GM18498 (cell line): ENCODE results near the gene VCX2.
"Not testable (repeated sequence)": the region's sequence is repeated elsewhere in the genome, so short reads cannot be mapped to it uniquely, and the experiment has no call there.

ENCODE experiments used
- ATAC-seq: cut with Tn5 transposase; IDR thresholded peaks from one replicate; pipeline ENCODE4 v1.9.1; 2021; ENCODE audit warnings: mild to moderate bottlenecking, moderate library complexity; ENCODE audit not compliant: unreplicated experiment

VCX2 gene

GRCh38 chrX:8171169-8171568 lies at the start of gene VCX2:
TSS of gene VCX2 (minus strand) at chrX:8171267. CDS start at chrX:8170643, 624 bp downstream.
- not testable (repeated sequence) for ATAC-seq

GRCh38 chrX:8204943-8205342 lies 33.9 kb upstream of the VCX2 start:
- ATAC-seq, result no peak

- no peak for ATAC-seq
Measured at GRCh38 chrX:8204169-8204935, 33.3 kb upstream of the VCX2 start.

GRCh38 chrX:8201896-8202331 lies 30.8 kb upstream of the VCX2 start:
- ATAC-seq, result no peak

- no peak for ATAC-seq
Measured at GRCh38 chrX:8196776-8197175, 25.7 kb upstream of the VCX2 start.

GRCh38 chrX:8194216-8194615 lies 23.1 kb upstream of the VCX2 start:
- no peak for ATAC-seq

GRCh38 chrX:8192276-8192675 lies 21.2 kb upstream of the VCX2 start:
- ATAC-seq, result no peak

- ATAC-seq, result no peak
Measured at GRCh38 chrX:8191022-8191421, 20.0 kb upstream of the VCX2 start.

GRCh38 chrX:8190341-8190830 lies 19.3 kb upstream of the VCX2 start:
- ATAC-seq, result no peak

- ATAC-seq, result no peak
Measured at GRCh38 chrX:8189096-8189830, 18.2 kb upstream of the VCX2 start.

GRCh38 chrX:8183346-8183745 lies 12.3 kb upstream of the VCX2 start:
- ATAC-seq, result no peak

GRCh38 chrX:8179656-8180055 lies 8.6 kb upstream of the VCX2 start:
- ATAC-seq, result no peak

GRCh38 chrX:8154011-8154410 lies 17.1 kb downstream of the VCX2 start:
- not testable (repeated sequence) for ATAC-seq

- ATAC-seq, result no peak
Measured at GRCh38 chrX:8147226-8147625, 23.8 kb downstream of the VCX2 start.

GRCh38 chrX:8144925-8145324 lies 26.1 kb downstream of the VCX2 start:
- no peak for ATAC-seq

- ATAC-seq, result no peak
Measured at GRCh38 chrX:8141896-8142295, 29.2 kb downstream of the VCX2 start.

- no peak for ATAC-seq
Measured at GRCh38 chrX:8140986-8141744, 29.9 kb downstream of the VCX2 start.

- no peak for ATAC-seq
Measured at GRCh38 chrX:8139716-8140115, 31.4 kb downstream of the VCX2 start.

GRCh38 chrX:8138252-8138651 lies 32.8 kb downstream of the VCX2 start:
- ATAC-seq, result no peak

- no peak for ATAC-seq
Measured at GRCh38 chrX:8126648-8127047, 44.4 kb downstream of the VCX2 start.

- ATAC-seq, result no peak
Measured at GRCh38 chrX:8126092-8126491, 45.0 kb downstream of the VCX2 start.
